Islet of Langerhans (tissue), 1 donor: ENCODE data around the gene RPA1.
"Not testable (repeated sequence)": the region's sequence is repeated elsewhere in the genome, so short reads cannot be mapped to it uniquely, and the experiment has no call there.

Experiments used
- FAIRE-seq: peaks from one replicate; lab custom pipeline; 2011; peaks lifted over from hg19 to GRCh38; lab: Jason Lieb, UNC

RPA1 gene

GRCh38 chr17:1880851-1881630 lies 51.2 kb downstream of the RPA1 start:
- no peak for FAIRE-seq

DNA sequence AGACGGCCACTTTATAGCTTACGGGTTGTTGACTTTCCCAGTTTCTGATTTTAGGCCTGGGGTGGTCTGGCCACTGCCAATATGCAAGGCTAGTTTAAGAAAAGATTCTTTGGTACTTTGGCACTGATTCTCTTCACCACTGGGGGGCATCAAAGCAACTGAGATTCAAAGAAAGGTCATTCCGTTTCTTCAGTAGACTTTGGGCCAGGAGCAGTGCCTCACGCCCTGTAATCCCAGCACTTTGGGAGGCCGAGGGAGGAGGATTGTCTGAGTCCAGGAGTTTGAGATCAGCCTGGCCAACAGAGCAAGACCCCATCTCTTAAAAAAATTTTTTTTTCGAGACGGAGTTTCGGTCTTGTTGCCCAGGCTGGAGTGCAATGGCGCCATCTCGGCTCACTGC lies 53.0 kb downstream of the RPA1 start:
- FAIRE-seq = no peak

DNA sequence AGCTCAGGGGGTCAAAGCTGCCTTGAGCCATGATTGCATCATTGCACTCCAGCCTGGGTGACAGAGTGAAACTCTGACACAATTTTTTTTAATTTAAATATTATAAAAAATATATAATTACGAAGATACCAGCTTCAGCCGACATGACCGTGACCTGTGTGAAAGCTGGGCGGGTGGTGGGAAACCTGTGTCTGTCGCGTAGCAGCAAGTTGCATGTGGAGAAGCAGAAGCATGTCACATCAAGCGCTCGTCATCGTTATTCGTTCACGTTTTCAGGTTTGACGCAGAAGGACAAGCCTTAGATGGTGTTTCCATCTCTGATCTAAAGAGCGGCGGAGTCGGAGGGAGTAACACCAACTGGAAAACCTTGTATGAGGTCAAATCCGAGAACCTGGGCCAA lies 53.7 kb downstream of the RPA1 start:
- no peak for FAIRE-seq

DNA sequence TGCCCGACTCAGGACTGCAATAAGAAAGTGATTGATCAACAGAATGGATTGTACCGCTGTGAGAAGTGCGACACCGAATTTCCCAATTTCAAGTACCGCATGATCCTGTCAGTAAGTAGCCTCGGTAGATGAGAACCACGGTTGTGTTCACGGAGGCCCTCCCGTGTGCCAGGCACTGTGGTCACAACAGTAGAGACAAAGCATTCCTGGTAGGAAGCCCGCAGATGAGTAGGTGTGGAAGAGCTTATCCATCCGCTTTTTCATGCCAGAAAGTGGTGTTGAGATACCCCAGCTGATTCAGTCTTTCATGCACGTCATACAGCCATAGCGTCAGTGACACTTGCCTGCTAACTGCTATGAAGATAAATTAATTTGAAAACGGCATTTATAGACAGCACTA lies 58.9 kb downstream of the RPA1 start:
- FAIRE-seq = no peak

DNA sequence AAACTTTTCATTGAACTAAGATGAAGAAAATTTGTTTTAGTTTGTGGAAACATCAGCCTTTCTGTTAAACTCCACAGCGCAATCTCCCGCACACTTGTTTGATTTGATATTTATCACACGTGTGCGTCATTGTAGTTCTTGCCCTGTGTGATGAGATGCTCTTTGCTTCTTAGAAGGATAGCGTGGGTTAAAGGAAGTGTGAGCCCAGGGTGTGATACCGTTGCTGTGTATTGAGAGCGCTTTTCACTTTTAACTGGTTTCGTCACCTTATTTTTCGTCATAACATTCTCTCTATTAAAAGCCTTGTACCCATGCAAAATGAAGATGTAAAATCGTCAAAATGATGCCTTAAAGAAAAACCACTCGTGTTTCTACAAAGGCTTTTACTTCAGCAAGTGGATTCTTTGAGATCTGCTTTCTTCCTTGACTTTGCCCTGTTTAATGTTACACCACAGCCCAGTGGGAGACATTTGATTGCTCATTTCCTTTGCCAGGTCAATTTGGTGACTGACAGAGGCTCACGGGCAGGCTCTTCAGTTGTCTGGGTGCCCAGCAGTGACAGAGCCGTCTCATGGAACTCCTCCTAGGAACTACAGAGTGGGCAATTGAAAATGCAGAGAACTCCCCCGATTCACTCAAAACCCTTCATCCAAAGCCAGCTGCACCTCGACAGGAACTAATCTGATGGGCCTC lies 61.1 kb downstream of the RPA1 start:
- no peak for FAIRE-seq

DNA sequence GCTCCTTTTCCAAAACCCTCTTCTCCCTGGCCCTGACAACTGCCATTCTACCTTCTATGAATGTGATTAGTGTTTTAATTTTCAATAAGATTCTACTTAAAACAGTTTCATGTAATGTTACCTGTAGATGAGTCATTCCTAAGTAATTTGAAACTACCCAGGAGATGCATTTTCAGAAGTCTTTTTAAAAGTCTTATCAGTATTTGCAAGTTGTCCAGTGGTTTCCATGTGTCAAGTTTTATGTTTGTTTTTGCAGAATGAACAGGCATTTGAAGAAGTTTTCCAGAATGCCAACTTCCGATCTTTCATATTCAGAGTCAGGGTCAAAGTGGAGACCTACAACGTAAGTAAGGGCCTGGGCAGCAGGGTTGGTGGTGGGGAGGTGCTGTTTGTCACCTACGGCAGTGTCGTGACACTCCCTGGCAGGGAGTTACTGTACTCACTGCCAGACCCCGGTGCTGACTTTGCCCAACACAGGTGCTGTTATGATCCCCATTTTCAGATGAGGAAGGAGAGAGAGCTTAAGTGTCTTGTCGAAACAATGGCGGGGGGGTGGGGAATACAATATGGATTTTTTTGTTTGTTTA lies 65.0 kb downstream of the RPA1 start:
- no peak for FAIRE-seq

GRCh38 chr17:1895479-1895878 lies 65.7 kb downstream of the RPA1 start:
- not testable (repeated sequence) for FAIRE-seq

- no peak for FAIRE-seq
Measured at GRCh38 chr17:1896243-1897104, 66.7 kb downstream of the RPA1 start.

GRCh38 chr17:1897105-1897656 lies 67.4 kb downstream of the RPA1 start:
- no peak for FAIRE-seq

- no peak for FAIRE-seq
Measured at GRCh38 chr17:1898332-1898731, 68.5 kb downstream of the RPA1 start.

GRCh38 chr17:1898872-1899271 lies 69.1 kb downstream of the RPA1 start:
- no peak for FAIRE-seq

- no peak for FAIRE-seq
Measured at GRCh38 chr17:1899403-1900000, 69.7 kb downstream of the RPA1 start.

DNA sequence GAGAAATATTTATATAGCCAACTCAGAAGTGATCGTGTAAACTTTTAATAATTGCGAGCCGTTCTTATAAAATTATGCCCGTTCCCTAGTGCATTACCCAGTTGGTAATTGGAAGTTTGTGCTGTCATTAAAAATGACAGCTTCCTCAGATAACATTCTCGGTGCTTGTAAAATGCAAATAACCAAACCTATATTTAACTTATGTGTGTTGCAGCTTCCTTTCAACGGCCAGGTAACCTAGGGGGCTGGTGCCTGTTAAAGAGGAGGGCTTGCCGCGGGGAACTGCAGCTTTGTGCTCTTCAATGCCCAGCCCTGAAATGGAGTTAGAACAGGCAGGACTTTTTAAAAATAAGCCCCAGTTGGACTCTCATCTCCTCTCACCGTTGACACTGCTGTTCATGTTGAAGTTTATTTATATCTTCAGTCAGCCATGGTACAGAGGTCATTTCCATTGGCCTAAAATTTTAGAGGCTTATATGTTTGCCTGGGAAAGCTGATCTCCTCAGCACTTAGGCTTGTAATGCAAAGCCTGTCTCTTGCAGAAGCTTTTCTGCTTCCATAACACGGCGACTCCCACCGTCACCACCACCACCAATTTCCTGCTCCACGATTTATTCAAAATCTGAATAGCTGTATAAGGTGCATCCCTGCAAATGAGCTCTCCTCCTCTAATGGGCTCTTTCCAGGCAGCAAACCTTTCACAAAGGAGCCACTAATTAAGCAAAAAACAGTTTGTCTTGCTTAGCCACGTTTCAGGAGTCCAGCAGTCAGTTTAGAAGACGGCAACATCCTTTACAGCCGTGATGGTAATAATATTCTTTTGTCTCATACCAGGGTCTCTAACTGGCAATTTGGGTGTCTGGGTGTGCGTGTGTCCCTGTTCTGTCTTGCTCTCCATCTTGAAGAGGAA lies 74.7 kb downstream of the RPA1 start:
- no peak for FAIRE-seq

DNA sequence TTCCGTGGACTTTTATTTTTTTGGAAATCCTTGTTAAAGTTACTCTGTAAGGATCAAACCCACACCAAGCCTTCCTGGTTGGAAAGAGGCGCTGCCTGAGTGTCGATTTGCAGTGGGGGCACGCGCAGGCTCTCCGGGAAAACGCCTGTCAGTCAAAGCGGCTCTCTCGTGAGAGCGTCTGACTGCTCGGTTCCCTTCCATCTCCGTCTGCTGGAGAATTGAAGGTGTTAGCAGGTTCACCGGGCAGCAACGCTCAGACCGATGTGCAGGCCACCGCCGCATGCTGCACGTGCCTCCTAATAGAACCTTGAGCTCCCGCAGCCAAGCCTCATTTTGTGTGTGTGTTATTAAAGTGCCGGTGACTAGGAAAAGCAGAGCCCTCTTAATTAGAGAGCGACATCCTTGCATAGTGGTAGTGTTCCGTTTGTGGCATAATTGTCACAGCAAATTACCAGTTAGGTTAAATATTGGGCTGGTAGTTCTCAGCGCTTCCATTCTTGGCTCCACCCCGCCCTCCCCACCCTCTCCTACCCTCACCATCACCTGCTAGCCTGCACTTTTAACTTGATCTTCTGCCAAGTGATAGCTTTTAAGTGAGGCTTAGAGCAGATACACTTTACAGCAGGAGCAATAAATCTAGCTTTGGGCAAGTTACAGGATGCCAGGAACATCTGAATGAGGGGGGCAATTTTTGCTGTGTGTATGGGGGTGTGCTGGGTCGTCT lies 75.5 kb downstream of the RPA1 start:
- no peak for FAIRE-seq

DNA sequence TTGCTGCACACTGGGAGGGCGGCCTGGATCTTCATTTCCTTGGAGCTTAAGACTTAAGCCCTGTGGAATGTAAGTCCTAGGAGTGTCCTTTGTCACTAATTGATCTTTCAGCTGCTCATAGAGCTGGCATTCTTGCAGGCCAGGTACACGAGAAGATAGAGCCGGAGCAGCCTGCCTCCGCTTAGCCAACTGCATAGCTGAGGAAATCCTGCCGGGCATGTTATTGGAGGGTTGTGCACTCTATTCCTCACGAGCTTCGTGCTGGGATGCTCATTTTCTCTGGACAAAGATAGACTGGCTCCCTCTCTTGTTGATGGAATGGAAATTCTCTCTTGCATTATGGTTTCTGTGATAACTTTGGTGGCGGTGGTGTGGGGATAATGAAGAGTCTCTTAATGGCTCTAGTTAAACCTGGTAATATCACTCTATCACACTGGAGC lies 76.9 kb downstream of the RPA1 start:
- no peak for FAIRE-seq

- FAIRE-seq = no peak
Measured at GRCh38 chr17:1907216-1907631, 77.4 kb downstream of the RPA1 start.

DNA sequence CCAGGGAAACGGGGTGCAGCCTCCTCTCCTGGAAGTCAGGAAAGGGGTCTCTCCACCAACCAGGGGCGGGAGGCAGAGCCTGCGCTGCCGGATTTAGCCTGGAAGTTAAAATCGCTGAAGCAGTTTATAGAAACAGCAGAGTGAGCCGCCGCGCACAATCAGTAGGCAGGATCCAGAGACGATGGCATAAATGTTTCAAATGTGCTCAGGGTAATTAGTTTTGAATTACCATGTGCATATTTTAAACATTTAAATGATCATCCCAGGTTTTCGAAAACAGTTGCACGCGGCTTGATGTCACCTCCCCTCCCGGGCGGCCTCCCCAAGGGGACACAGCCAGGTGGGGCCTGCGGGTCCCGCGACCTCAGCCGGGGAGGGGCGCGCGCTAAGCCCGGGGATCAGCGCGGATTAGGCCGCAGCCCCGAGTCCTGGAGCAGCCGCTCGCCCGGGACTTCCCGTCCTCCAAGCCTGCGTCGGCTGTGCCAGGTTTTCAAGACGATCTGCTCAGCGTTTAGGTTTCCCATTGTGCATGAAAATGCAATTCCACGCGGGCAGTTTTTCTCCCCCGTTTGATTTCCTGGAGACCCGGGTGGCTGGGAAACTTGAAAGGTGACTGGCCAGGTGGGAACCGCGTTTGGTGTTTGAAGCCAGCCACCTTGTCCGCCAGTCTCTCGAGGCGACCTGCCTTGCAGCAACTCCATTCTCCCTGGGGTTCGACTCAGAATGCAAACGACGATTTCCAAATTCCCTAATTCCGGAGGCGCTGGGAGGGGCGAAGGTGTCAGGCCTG lies 78.3 kb downstream of the RPA1 start:
- no peak for FAIRE-seq

DNA sequence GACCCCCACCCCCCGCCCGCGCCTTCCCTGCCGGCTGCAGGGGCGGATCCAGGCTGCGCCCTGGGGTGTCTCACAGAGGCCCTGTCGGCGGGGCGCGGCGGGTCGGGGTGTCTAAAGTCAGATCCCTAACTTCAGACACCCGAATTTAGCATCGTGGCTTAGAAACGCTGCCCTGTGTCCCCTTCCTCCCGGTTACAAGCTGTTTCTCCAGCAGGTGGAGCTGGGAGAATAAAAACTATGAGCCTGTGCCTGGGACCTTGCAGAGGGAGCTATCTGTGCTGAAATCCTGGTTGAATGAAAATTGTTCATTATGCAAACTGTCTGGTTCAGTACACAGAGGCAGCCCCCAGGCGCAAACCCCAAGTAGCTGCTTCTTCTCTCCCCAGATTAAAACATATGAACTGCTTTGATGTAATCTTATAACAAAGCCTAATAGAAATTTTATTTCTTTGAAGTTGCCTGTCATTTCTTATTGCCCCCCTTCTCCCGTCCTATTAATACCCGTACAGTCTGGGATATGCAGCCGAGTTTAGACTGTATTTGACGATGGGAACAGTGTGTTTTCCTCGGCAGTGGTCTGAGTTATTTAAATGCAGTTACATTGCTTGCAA lies 79.0 kb downstream of the RPA1 start:
- peak; percentile 86 for FAIRE-seq

- FAIRE-seq = no peak
Measured at GRCh38 chr17:1909985-1910384, 80.2 kb downstream of the RPA1 start.
